Calu3 (cell line): ENCODE results near the gene IL17RD. TPM values are rescaled to one million over a fixed set of nuclear protein-coding genes. Genes with fewer than 3 reads are reported as not detected.

Experiments used
- BruUV-seq: library from RNA; stranded (reverse); fragments of 400-500 nt; replicated peaks from 2 replicates; lab custom pipeline; 2021; lab: Mats Ljungman, UMichigan
- CTCF ChIA-PET: fragments of 300-600 bp; sonication (Branson Sonifier 250); formaldehyde crosslinking; loops from one replicate; lab custom pipeline; 2022; ENCODE audit warnings: antibody characterized with exemption; lab: Charles Lee
- DNase-seq: peaks from one replicate; pipeline ENCODE4 v3.0.0; 2022
- H3K27ac Mint-ChIP-seq: one replicate; pipeline ENCODE4 v1.8.0; 2022; ENCODE audit warnings: mixed read lengths; ENCODE audit not compliant: unreplicated experiment
- H3K27me3 Mint-ChIP-seq: one replicate; pipeline ENCODE4 v1.8.0; 2022; ENCODE audit warnings: mixed read lengths; ENCODE audit not compliant: unreplicated experiment
- H3K36me3 Mint-ChIP-seq: one replicate; pipeline ENCODE4 v1.8.0; 2022; ENCODE audit warnings: mild to moderate bottlenecking, moderate library complexity, mixed read lengths; ENCODE audit not compliant: insufficient read depth, unreplicated experiment
- H3K4me1 Mint-ChIP-seq: one replicate; pipeline ENCODE4 v1.8.0; 2022; ENCODE audit warnings: mild to moderate bottlenecking, low read depth, mixed read lengths; ENCODE audit not compliant: unreplicated experiment
- H3K4me3 Mint-ChIP-seq: one replicate; pipeline ENCODE4 v1.8.0; 2022; ENCODE audit warnings: mild to moderate bottlenecking, low read depth, moderate library complexity, mixed read lengths; ENCODE audit not compliant: unreplicated experiment
- H3K9me3 Mint-ChIP-seq: one replicate; pipeline ENCODE4 v1.8.0; 2022; ENCODE audit warnings: low read depth, mixed read lengths; ENCODE audit not compliant: unreplicated experiment
- CTCF ChIP-seq: fragments of 200-600 bp; IDR thresholded peaks from one replicate; pipeline ENCODE4 v1.8.0; 2022; ENCODE audit warnings: antibody characterized with exemption; ENCODE audit not compliant: unreplicated experiment
- intact Hi-C: fragments of 100-400 bp; cut with micrococcal nuclease; formaldehyde crosslinking; loops from one replicate; pipeline ENCODE4 v1.10.0; 2022; ENCODE audit not compliant: unreplicated experiment
- total RNA-seq: library from RNA; stranded (reverse); gene quantifications from 2 replicates; pipeline ENCODE4 v1.2.3, GENCODE V29; 2022

The IL17RD gene
- total RNA-seq, 1 experiment from 2014 or later, result 2.2 TPM

GRCh38 chr3:57048728-57049127 is 116.4 kb downstream of the IL17RD start:
- Mint-ChIP-seq H3K27me3 (no peaks in the 10 kb centered on the region), H3K36me3 (no peaks in the 10 kb centered on the region), H3K4me3 (no peak overlapping the region), H3K9me3 (no peaks in the 10 kb centered on the region), H3K27ac (no peak overlapping the region), H3K4me1 (peaks cover 8% of the 10 kb centered on the region)
- no peak for TF ChIP-seq CTCF
- DNase-seq, result no peak
- intact Hi-C loops, result no loop called here
- CTCF ChIA-PET, result interaction anchor here (0.6 kb wide), 1 partner anchor 342 kb away, joined by 3 read pairs; no protein-coding TSS in a partner anchor
- no TSS peak for BruUV-seq

- CTCF ChIA-PET, result no interaction called here
- Mint-ChIP-seq H3K4me1 (peaks cover 8% of the 10 kb centered on the region), H3K27me3 (no peaks in the 10 kb centered on the region), H3K36me3 (no peaks in the 10 kb centered on the region), H3K4me3 (no peak overlapping the region), H3K9me3 (no peaks in the 10 kb centered on the region), H3K27ac (no peak overlapping the region)
- intact Hi-C loops, result no loop called here
- no TSS peak for BruUV-seq
- no peak for DNase-seq
- TF ChIP-seq CTCF, result no peak
Observed at GRCh38 chr3:57048052-57048671, 117.0 kb downstream of the IL17RD start.

- CTCF ChIA-PET, result interaction anchor here (0.9 kb wide), 1 partner anchor 9 kb away, joined by 3 read pairs; no protein-coding TSS in a partner anchor
- Mint-ChIP-seq H3K4me3 (no peak overlapping the region), H3K36me3 (no peaks in the 10 kb centered on the region), H3K9me3 (no peaks in the 10 kb centered on the region), H3K27me3 (no peaks in the 10 kb centered on the region), H3K4me1 (peaks cover 14% of the 10 kb centered on the region), H3K27ac (no peak overlapping the region)
- intact Hi-C loops, result no loop called here
- DNase-seq, result no peak
- TF ChIP-seq CTCF, result no peak
- BruUV-seq, result no TSS peak
Observed at GRCh38 chr3:57046101-57046765, 118.9 kb downstream of the IL17RD start.

- BruUV-seq, result no TSS peak
Observed at GRCh38 chr3:57043518-57043917, 121.6 kb downstream of the IL17RD start.

More at GRCh38 chr3:57043518-57043917, 121.6 kb downstream of the IL17RD start:
- no peak overlapping the region for H3K27ac Mint-ChIP-seq
- H3K4me1 Mint-ChIP-seq, result peaks cover 24% of the 10 kb centered on the region
- no peak for TF ChIP-seq CTCF
- no peaks in the 10 kb centered on the region for H3K27me3 Mint-ChIP-seq
- intact Hi-C loops, result no loop called here
- no peak for DNase-seq
- H3K9me3 Mint-ChIP-seq, result no peaks in the 10 kb centered on the region
- H3K36me3 Mint-ChIP-seq, result no peaks in the 10 kb centered on the region
- no peak overlapping the region for H3K4me3 Mint-ChIP-seq
- CTCF ChIA-PET, result no interaction called here
